ENCODE data around the gene SH3BGRL3. TPM values are rescaled to one million over a fixed set of nuclear protein-coding genes. Genes with fewer than 3 reads are reported as not detected.
A peak's percentile ranks its signal among the peaks of the same experiment; 100 is the strongest.

The SH3BGRL3 gene
- total and polyA plus RNA-seq, 2 of the 13 experiments (the other 11 are each of a cell fraction or from before 2014, with no cell fraction given) = 11.4 to 12.2 TPM

- 0 out of 2 replicates have a peak, but pooled peaks have one; percentile 50 for TF ChIP-seq ERF (CRISPR knock-in tag; IDR thresholded peaks at IDR 0.05)
- peak; percentile 58 for TF ChIP-seq MAX (IDR thresholded peaks at IDR 0.05)
- TF ChIP-seq ZNF552 (CRISPR knock-in tag; IDR thresholded peaks at IDR 0.05; ENCODE audit: borderline replicate concordance) = no peak
- TF ChIP-seq PATZ1 (CRISPR knock-in tag; IDR thresholded peaks at IDR 0.05) = no peak
- no peak for TF ChIP-seq POLR2AphosphoS2 (IDR thresholded peaks at IDR 0.05; ENCODE audit: low read depth, low read length)
- TF ChIP-seq MIXL1 (CRISPR knock-in tag; IDR thresholded peaks at IDR 0.05) = no peak
- no peak for TF ChIP-seq NCOA5 (CRISPR knock-in tag; IDR thresholded peaks at IDR 0.05)
- no peak for TF ChIP-seq ZNF607 (CRISPR knock-in tag; IDR thresholded peaks at IDR 0.05; ENCODE audit: borderline replicate concordance)
- TF ChIP-seq ZNF263 (CRISPR knock-in tag; IDR thresholded peaks at IDR 0.05) = peak; percentile 32; the same call in 1 of the 2 replicates
- TF ChIP-seq SRSF4 (IDR thresholded peaks at IDR 0.05; ENCODE audit: low read depth, low read length, poor library complexity, severe bottlenecking) = no peak
- no peak for TF ChIP-seq SP5 (CRISPR knock-in tag; IDR thresholded peaks at IDR 0.05; ENCODE audit: borderline replicate concordance, low read depth)
- no peak for TF ChIP-seq PITX1 (CRISPR knock-in tag; IDR thresholded peaks at IDR 0.05)
- no peak for TF ChIP-seq PHF5A (CRISPR knock-in tag; IDR thresholded peaks at IDR 0.05; ENCODE audit: low read depth, unreplicated experiment)
- TF ChIP-seq ZNF883 (CRISPR knock-in tag; IDR thresholded peaks at IDR 0.05; ENCODE audit: not compliant biosample characterization) = no peak
- TF ChIP-seq TP53 (CRISPR knock-in tag; conservative IDR thresholded peaks at IDR 0.05) = no peak
- no peak for TF ChIP-seq ZNF256 (CRISPR knock-in tag; conservative IDR thresholded peaks at IDR 0.05)
- TF ChIP-seq ADNP (CRISPR knock-in tag; IDR thresholded peaks at IDR 0.05) = no peak
- no peak for TF ChIP-seq KDM6A (CRISPR knock-in tag; IDR thresholded peaks at IDR 0.05; ENCODE audit: low read depth)
- no peak for TF ChIP-seq ZSCAN5A (CRISPR knock-in tag; IDR thresholded peaks at IDR 0.05; ENCODE audit: borderline replicate concordance)
- TF ChIP-seq SIN3A (IDR thresholded peaks at IDR 0.05; ENCODE audit: borderline replicate concordance, low read depth, low read length) = peak; percentile 98
- no peak for TF ChIP-seq NR2F2 (IDR thresholded peaks at IDR 0.05; ENCODE audit: borderline replicate concordance, low read depth)
- no peak for TF ChIP-seq SNRNP70 (IDR thresholded peaks at IDR 0.05; ENCODE audit: low read depth, low read length)
- TF ChIP-seq ZNF326 (CRISPR knock-in tag; IDR thresholded peaks at IDR 0.05; ENCODE audit: borderline replicate concordance) = no peak
- TF ChIP-seq PBX2 (CRISPR knock-in tag; IDR thresholded peaks at IDR 0.05) = no peak
- TF ChIP-seq CREM (IDR thresholded peaks at IDR 0.05) = no peak
- TF ChIP-seq CREM (CRISPR knock-in tag; IDR thresholded peaks at IDR 0.05) = no peak
- peak; percentile 79; the same call in 1 of the 2 replicates for TF ChIP-seq SNAPC2 (CRISPR knock-in tag; IDR thresholded peaks at IDR 0.05)
- no peak for TF ChIP-seq CAMTA2 (CRISPR knock-in tag; IDR thresholded peaks at IDR 0.05; ENCODE audit: borderline replicate concordance)
Observed at GRCh38 chr1:26306290-26307229, 26.7 kb downstream of the SH3BGRL3 start, which contains the start of gene UBXN11 (continued).
